ENCODE data around the gene CFAP299. TPM values are rescaled to one million over a fixed set of nuclear protein-coding genes. Genes with fewer than 3 reads are reported as not detected.
A peak's percentile ranks its signal among the peaks of the same experiment; 100 is the strongest.

Gene CFAP299
- total and polyA plus RNA-seq, 5 experiments from 2014 or later = 0.37 to 0.74 TPM; not detected in 3

DNA sequence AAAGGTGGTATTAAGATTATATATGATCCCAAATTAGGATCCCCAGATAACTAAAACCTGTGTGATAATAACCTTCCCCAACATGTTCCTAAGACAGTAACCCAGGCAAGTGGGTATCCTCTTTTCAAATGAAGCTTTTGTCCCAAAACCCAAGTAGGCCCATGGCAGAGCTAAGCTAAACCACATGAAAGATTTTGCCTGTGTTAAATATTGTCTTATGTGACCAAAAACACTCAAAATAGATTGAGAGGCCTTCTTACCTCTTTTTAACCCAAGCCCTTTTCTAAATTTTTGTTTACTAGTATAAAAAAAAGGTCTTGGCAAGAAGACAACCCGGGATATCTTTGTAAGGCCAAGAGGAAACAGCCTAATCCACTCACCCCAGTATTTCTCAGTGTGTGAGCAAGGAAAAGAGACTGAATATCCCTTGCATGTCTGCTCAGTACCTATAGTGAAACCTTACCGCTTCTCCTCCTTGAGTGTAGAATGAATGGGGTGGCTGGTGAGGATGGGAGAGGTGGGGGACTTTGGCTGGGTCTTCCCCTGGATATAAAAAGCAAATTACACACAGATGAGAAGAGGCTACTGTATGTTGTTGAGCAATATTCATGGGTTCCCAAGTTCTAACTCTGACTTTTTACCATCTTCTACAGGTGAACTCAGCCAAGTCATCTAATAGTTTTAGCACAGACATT, 506.2 kb downstream of the CFAP299 start:
- ATAC-seq = no peak
- Mint-ChIP-seq H3K36me3 (peaks cover 0 to 22% (median 11%) of the 10 kb centered on the region in 3 donors), H3K4me3 (no peak overlapping the region), H3K27ac (no peak overlapping the region), H3K9me3 (peaks cover 0 to 29% (median 11%) of the 10 kb centered on the region in 9 donors), H3K27me3 (peaks cover 0 to 2% (median 0%) of the 10 kb centered on the region in 5 donors), H3K4me1 (peaks cover 11 to 26% (median 21%) of the 10 kb centered on the region in 4 donors)
- no peak for DNase-seq
- POLR2A ChIA-PET = no interaction called here

DNA sequence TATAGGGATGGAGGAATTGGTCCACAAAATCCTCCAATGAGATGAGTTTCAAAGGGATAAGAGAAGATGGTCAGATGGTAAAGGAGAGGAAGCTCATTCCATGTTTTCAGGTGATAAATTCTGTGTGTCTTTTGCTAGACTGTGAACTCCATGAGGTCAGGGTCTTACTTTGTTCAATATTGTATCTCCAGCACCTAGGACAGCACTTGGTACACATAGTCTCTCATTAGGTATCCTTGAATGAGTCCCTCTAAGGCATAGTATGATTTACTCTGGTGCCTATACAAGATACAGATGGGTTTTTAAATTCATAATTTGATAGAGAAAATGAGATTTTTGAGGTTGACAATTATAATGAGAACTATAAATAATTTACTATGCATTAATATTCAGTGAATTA, 510.7 kb downstream of the CFAP299 start:
- Mint-ChIP-seq H3K4me1 (peaks cover 8 to 16% (median 10%) of the 10 kb centered on the region in 4 donors), H3K4me3 (no peak overlapping the region), H3K27me3 (peaks cover 0 to 4% (median 0%) of the 10 kb centered on the region in 5 donors), H3K27ac (no peak overlapping the region), H3K36me3 (peaks cover 0 to 5% (median 2%) of the 10 kb centered on the region in 3 donors), H3K9me3 (peaks cover 0 to 10% (median 4%) of the 10 kb centered on the region in 9 donors)
- DNase-seq (no peak), ATAC-seq (no peak)
- POLR2A ChIA-PET = no interaction called here

DNA sequence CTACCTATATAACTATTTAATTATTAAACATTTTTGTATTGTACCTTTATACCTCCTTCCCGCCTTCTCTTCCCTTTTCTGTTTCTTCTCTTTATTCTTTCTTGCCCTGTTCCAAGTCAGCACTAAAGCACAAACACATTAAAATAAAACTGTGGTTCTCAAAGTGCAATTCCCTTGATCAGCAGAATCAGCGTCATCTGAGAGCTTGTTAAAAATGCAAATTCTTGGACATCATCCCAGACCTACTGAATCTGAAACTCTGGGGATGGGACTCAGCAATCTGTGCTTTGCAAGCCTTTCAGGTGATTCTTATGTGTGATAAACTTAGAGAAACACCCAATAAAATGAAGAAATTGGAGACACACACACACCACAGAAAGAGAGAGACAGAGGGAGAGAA, 516.5 kb downstream of the CFAP299 start:
- no peak for DNase-seq
- H3K4me1 Mint-ChIP-seq = peaks cover 0 to under 1% (median 0%) of the 10 kb centered on the region in 4 donors
- H3K9me3 Mint-ChIP-seq = peaks cover 0 to 6% (median 1%) of the 10 kb centered on the region in 9 donors
- peaks cover 0 to 1% (median 0%) of the 10 kb centered on the region in 5 donors for H3K27me3 Mint-ChIP-seq
- H3K27ac Mint-ChIP-seq = no peak overlapping the region
- no peak overlapping the region for H3K4me3 Mint-ChIP-seq
- ATAC-seq = no peak
- POLR2A ChIA-PET = no interaction called here
- H3K36me3 Mint-ChIP-seq = no peaks in the 10 kb centered on the region

DNA sequence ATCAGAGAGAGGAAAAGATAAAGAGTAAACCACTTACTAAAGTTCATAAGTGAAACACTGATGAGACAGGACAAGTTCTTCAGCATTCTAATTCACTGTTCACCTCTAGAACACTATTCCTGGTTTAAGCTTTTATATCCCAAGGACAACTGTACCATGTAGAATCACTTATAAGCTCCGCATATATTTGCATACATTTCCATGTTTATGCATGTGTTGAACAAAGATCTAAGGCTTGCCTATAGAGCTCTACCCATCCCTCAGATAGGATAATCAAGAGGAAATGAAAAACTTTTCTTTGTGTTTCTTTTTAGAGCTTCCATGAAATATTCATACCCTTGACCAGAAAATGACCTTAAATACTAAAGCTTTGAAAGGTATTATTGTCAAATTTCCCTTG, 538.0 kb downstream of the CFAP299 start:
- no peak for DNase-seq
- ATAC-seq = no peak
- POLR2A ChIA-PET = no interaction called here
- Mint-ChIP-seq H3K4me3 (no peak overlapping the region), H3K36me3 (peaks cover 0 to 2% (median 0%) of the 10 kb centered on the region in 3 donors), H3K27me3 (no peaks in the 10 kb centered on the region), H3K9me3 (peaks cover 0 to 9% (median 0%) of the 10 kb centered on the region in 9 donors), H3K4me1 (peaks cover 6 to 19% (median 7%) of the 10 kb centered on the region in 4 donors), H3K27ac (no peak overlapping the region)

DNA sequence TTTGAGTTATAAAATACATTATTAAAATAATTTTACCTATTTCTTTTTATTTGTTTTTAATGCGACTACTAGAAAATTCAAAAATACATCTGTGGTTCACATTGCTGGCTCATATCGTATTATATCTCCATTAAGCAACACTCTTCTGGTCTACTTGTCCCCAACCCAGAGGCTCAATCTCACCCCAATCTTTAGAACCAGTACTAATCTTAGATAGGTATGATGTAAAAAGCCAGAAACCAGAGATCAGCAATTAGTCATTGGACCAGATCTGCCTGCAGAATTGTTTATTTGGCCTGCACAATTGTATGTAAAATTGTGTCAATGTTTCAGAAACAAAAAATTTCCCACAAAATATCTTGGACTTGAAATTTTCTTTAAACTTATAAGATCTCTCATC, 539.4 kb downstream of the CFAP299 start:
- POLR2A ChIA-PET = no interaction called here
- Mint-ChIP-seq H3K4me1 (peaks cover 6 to 19% (median 7%) of the 10 kb centered on the region in 4 donors), H3K4me3 (no peak overlapping the region), H3K9me3 (peaks cover 0 to 9% (median 0%) of the 10 kb centered on the region in 9 donors), H3K27me3 (no peaks in the 10 kb centered on the region), H3K36me3 (peaks cover 0 to 2% (median 0%) of the 10 kb centered on the region in 3 donors), H3K27ac (no peak overlapping the region)
- DNase-seq (no peak), ATAC-seq (no peak)

DNA sequence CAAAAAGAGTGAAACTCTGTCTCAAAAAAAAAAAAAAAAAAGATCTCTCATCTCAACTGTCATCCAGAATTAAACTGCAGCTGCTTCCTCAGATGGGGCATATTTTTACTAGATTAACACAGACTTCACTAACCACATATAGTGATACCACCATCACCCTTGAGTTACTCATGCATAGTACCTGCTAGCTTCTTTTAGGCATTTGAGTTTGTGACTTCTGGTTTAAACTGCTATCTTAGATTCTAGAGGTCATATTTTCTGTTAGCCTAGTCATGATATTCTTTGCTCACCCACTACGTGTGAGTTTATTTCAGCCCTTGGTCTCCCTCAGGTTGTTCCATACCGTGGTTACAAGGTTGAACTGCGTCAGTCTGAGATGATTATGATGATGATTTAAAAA, 540.1 kb downstream of the CFAP299 start:
- Mint-ChIP-seq H3K9me3 (peaks cover 0 to 9% (median 0%) of the 10 kb centered on the region in 9 donors), H3K27ac (no peak overlapping the region), H3K36me3 (peaks cover 0 to 2% (median 0%) of the 10 kb centered on the region in 3 donors), H3K4me1 (peaks cover 6 to 19% (median 7%) of the 10 kb centered on the region in 4 donors), H3K4me3 (peak overlapping the region in 1 of 10 donors; percentile 1), H3K27me3 (no peaks in the 10 kb centered on the region)
- ATAC-seq = no peak
- POLR2A ChIA-PET = no interaction called here
- DNase-seq = no peak

DNA sequence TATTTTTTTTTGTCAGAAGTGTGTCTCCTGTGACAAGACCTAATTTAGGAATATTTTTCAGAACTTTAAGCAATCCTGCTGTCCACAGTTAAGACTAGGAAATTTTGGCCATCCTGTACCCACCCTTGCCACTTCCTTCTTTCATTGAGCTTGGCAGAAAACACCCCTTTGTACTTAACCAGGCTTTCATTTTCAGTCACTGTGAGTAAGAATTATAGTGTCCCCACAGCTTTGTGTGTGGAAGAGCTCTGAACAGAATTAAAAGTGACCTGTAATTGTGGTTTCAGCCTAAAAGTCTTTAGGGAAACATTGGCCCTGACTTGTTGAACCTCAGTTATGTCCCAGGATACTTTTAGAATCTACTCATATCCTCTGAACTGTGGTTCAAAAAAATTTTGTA, 541.3 kb downstream of the CFAP299 start:
- Mint-ChIP-seq H3K36me3 (peaks cover 0 to 2% (median 0%) of the 10 kb centered on the region in 3 donors), H3K4me1 (peaks cover 4 to 19% (median 7%) of the 10 kb centered on the region in 4 donors), H3K4me3 (no peak overlapping the region), H3K27ac (no peak overlapping the region), H3K9me3 (peaks cover 0 to 9% (median 3%) of the 10 kb centered on the region in 9 donors), H3K27me3 (no peaks in the 10 kb centered on the region)
- no peak for DNase-seq
- no peak for ATAC-seq
- POLR2A ChIA-PET = no interaction called here

DNA sequence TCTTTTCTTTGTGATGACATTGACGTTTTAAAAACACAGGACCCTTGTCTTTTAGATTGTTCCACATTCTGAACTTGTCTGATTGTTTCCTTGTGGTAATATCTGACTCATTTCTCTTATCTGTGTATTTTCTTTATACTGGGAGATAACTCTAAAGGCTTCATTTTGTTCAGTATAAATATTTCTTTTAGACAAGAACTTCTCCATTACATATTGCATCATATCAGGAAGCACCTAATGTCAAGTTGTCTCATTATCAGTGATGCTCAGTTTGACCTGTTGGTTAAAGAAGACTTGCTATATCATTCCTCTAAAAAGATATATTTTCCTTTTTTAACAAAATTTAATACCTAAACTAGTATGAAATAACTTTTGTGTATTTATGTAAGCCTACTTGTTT, 542.7 kb downstream of the CFAP299 start:
- Mint-ChIP-seq H3K4me3 (no peak overlapping the region), H3K36me3 (peaks cover 0 to 2% (median 0%) of the 10 kb centered on the region in 3 donors), H3K27me3 (no peaks in the 10 kb centered on the region), H3K27ac (no peak overlapping the region), H3K4me1 (peaks cover 4 to 19% (median 7%) of the 10 kb centered on the region in 4 donors), H3K9me3 (peaks cover 0 to 11% (median 5%) of the 10 kb centered on the region in 9 donors)
- ATAC-seq = no peak
- no peak for DNase-seq
- POLR2A ChIA-PET = no interaction called here

DNA sequence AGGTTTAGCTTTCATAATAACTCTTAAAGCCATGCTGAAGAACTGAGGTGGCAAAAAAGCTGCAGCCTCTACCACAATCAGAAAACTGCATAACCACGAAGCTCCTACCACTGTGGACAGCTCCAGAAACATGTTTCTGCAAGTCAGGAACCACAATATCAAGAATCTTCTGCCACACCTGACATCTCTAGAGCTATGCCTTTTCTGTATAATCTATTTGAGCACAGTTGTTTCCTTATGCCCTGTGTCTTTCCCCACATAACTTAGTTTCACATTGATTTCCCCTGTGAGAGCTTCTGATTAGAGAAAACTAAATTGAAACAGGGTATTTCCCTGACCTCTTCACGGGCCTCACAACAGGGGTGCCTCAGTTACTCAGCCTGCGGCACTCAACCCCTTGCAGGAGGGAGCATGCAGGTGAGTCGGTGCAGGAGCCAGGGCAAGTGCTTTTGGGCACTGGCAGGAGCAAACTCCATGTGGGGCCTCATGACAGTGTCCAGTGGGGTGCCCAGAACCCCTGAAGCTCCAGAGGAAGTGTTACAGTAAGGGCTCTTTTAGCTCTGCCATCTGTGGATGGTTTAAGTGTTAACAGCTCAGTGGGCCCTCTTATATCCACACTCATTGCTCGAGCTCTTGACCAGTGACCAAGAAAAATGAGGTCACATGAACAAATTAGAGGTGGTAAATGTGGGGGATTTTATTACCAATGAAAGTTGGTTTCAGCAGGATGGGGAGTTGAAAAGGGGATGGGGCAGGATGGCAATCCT, 562.2 kb downstream of the CFAP299 start:
- POLR2A ChIA-PET = no interaction called here

DNA sequence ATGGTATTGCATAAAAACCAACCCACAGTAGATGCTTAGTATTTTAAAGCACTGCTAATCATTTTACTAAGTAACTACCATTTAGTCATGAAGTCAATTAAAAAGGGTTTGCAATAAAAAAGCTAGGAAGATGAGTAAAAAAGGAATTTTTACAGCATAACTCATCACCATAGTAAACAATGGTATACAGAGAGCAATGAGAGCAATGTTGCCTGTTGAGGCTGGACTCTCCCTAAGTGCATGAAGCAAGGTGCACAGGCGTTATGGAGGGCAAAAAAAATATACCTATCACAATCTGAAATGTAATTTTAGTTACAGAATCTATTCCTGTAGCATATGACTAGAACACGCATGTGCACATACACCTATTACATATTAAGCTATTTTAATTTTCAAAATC, 565.4 kb downstream of the CFAP299 start:
- no peak for DNase-seq
- H3K9me3 Mint-ChIP-seq = peaks cover 0 to 10% (median 3%) of the 10 kb centered on the region in 9 donors
- no peak overlapping the region for H3K27ac Mint-ChIP-seq
- no peaks in the 10 kb centered on the region for H3K4me1 Mint-ChIP-seq
- ATAC-seq = no peak
- POLR2A ChIA-PET = no interaction called here
- no peaks in the 10 kb centered on the region for H3K27me3 Mint-ChIP-seq
- no peaks in the 10 kb centered on the region for H3K36me3 Mint-ChIP-seq
- H3K4me3 Mint-ChIP-seq = no peak overlapping the region

More for the DNA sequence above, 562.2 kb downstream of the CFAP299 start:
- ATAC-seq (no peak), DNase-seq (no peak)
- H3K9me3 Mint-ChIP-seq = peaks cover 0 to 17% (median 4%) of the 10 kb centered on the region in 9 donors
- peaks cover 0 to 5% (median 0%) of the 10 kb centered on the region in 3 donors for H3K36me3 Mint-ChIP-seq
- no peak overlapping the region for H3K4me3 Mint-ChIP-seq
- no peaks in the 10 kb centered on the region for H3K4me1 Mint-ChIP-seq
- H3K27me3 Mint-ChIP-seq = no peaks in the 10 kb centered on the region
- no peak overlapping the region for H3K27ac Mint-ChIP-seq

DNA sequence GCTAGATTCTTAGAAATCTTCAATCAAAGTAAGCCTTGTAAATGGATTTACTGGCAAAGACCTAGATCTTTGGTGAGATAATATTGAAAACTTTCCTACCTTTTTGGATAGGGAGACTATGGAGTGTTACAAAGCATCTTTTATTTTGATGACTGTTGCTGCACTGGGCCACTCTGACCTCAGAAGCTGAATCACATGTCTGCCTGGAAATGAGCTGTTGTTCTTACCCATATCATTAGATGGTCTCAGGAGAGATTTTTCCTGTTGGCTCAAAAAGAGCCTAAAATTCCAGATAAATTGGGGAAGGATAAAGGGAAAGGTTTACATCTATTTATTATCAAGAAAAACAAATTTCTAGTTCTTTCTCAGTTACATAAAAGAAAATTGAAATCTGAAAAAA, 567.5 kb downstream of the CFAP299 start:
- no peak overlapping the region for H3K4me3 Mint-ChIP-seq
- peaks cover 0 to 15% (median 12%) of the 10 kb centered on the region in 3 donors for H3K36me3 Mint-ChIP-seq
- peaks cover 8 to 28% (median 17%) of the 10 kb centered on the region in 9 donors for H3K9me3 Mint-ChIP-seq
- no peaks in the 10 kb centered on the region for H3K27me3 Mint-ChIP-seq
- H3K27ac Mint-ChIP-seq = no peak overlapping the region
- ATAC-seq = no peak
- POLR2A ChIA-PET = no interaction called here
- H3K4me1 Mint-ChIP-seq = no peaks in the 10 kb centered on the region
- DNase-seq = no peak

DNA sequence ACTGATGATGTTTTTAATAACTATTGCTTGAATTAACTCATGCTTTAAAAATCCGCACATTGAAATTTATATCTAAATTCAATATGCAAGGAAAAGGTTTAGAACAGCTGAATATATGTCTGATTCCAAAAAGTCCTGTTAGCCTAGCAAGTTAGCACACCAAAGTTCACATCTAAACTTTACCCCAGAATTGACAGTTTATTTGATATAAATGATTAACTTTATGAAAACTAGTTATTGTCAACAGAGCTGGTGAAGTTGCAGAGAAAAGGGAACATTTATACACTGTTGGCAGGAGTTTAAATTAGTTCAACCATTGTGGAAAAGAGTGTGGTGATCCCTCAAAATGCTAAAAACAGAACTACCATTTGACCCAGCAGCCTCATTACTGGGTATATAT, 574.4 kb downstream of the CFAP299 start:
- no peak overlapping the region for H3K27ac Mint-ChIP-seq
- ATAC-seq (no peak), DNase-seq (no peak)
- peaks cover 0 to 3% (median 0%) of the 10 kb centered on the region in 4 donors for H3K4me1 Mint-ChIP-seq
- peaks cover 8 to 31% (median 20%) of the 10 kb centered on the region in 9 donors for H3K9me3 Mint-ChIP-seq
- no peaks in the 10 kb centered on the region for H3K27me3 Mint-ChIP-seq
- POLR2A ChIA-PET = no interaction called here
- H3K36me3 Mint-ChIP-seq = peaks cover 0 to 17% (median 17%) of the 10 kb centered on the region in 3 donors
- no peak overlapping the region for H3K4me3 Mint-ChIP-seq

DNA sequence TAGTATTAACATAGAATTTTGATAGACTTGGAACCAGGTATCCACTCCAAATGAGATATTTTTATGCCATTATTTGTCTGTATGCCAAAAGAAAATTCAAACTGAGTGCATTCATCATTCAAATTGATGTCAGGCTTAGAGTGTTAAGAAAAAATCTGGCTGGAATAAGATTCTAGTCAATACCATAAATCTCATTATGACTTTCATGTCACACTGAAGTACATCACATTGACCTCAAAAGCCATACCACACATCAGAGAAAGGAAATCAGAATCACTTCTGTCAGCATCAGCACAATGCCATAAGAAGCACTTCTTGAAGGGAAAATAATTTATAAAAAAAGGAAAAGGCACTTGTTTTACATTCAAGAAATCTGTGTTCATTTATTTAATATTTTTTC, 575.9 kb downstream of the CFAP299 start:
- DNase-seq (no peak), ATAC-seq (peak in 1 of 2 donors; percentile 27)
- Mint-ChIP-seq H3K9me3 (peaks cover 8 to 23% (median 15%) of the 10 kb centered on the region in 9 donors), H3K4me1 (peaks cover 0 to 3% (median 0%) of the 10 kb centered on the region in 4 donors), H3K4me3 (no peak overlapping the region), H3K27ac (no peak overlapping the region), H3K36me3 (peaks cover 0 to 17% (median 14%) of the 10 kb centered on the region in 3 donors), H3K27me3 (no peaks in the 10 kb centered on the region)
- POLR2A ChIA-PET = no interaction called here

All from naive thymus-derived CD8-positive, alpha-beta T cell (primary cell).